GM19240 (cell line): ENCODE data around the gene TMEM54.

Experiments
- DNase-seq: peaks from one replicate; pipeline ENCODE4 v3.0.0; 2011; ENCODE audit warnings: low spot score; ENCODE audit not compliant: insufficient read length

Gene TMEM54

GRCh38 chr1:32864375-32865019 lies 36.7 kb downstream of the TMEM54 start:
- DNase-seq = no peak

- DNase-seq = no peak
Measured at GRCh38 chr1:32863881-32864245, 37.3 kb downstream of the TMEM54 start.

GRCh38 chr1:32863218-32863880 lies 37.8 kb downstream of the TMEM54 start:
- DNase-seq = no peak

GRCh38 chr1:32861904-32862695 lies 39.1 kb downstream of the TMEM54 start:
- no peak for DNase-seq

- DNase-seq = no peak
Measured at GRCh38 chr1:32860566-32860965, 40.6 kb downstream of the TMEM54 start.

- DNase-seq = no peak
Measured at GRCh38 chr1:32859915-32860314, 41.3 kb downstream of the TMEM54 start.

GRCh38 chr1:32858791-32859190 lies 42.4 kb downstream of the TMEM54 start:
- DNase-seq = no peak

- DNase-seq = no peak
Measured at GRCh38 chr1:32858136-32858535, 43.1 kb downstream of the TMEM54 start.

GRCh38 chr1:32855861-32856617 lies 45.1 kb downstream of the TMEM54 start:
- DNase-seq = no peak

GRCh38 chr1:32848354-32849063 lies 52.7 kb downstream of the TMEM54 start:
- DNase-seq = no peak
